ENCODE results near the gene NELFCD. TPM values are rescaled to one million over a fixed set of nuclear protein-coding genes. Genes with fewer than 3 reads are reported as not detected.

The NELFCD gene
- total and polyA plus RNA-seq, 9 of the 15 experiments (the other 6 are each of a cell fraction or from before 2014, with no cell fraction given) = 11.7 to 163 (median 96.5) TPM

DNA sequence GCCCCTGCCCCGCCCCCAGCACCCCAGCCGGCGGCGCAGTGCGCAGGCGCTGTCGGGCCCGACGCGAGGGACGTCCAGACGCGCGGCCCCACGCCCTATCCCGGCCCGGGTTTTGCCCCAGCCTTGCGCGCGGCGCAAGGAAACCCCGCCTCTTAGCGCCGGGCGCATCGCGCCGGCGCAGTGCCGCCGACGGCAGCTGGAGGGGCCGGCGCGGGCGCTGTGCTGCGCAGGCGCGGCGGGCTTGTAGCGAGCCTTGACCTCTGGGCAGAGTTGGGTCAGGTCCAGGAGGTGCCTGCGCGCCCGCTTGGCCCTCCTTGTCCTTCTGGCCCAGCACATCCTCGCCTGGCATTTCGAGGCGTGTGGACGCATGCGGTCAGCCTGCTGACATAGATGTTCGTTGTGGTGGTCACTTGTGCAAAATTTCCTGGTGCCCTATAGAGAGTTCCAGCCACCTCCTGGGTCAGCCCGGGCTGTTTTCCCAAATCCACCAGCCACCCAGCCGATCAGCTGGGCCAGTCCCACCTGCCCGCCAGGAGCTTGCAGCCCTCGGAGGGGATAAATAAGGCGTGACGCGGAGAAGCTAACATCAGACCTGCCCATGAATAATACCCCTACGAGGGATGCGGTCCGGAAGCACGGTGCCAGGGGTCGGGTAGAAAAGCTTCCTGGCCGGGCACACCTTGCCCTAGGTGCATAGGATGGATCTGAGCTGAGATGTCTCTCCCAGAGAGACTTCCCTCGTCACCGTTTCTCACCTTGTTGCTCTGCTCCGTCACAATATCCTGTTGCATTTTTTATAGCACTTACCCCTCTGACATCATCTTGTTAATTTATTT is 62.0 kb downstream of the NELFCD start (continued):
- TF ChIP-seq PRPF4 (IDR thresholded peaks at IDR 0.05; ENCODE audit: insufficient read depth, low read depth, low read length, poor library complexity, severe bottlenecking) (no peak), HDAC3 (IDR thresholded peaks at IDR 0.05; ENCODE audit: borderline replicate concordance, partially characterized antibody) (no peak), ZNF76 (CRISPR knock-in tag; IDR thresholded peaks at IDR 0.05; ENCODE audit: borderline replicate concordance) (no peak), HLTF (IDR thresholded peaks at IDR 0.05) (no peak), SUPT5H (IDR thresholded peaks at IDR 0.05) (0 out of 2 replicates have a peak, but pooled peaks have one; percentile 33), MYC (IDR thresholded peaks at IDR 0.05; ENCODE audit: low read depth, low read length) (0 out of 2 replicates have a peak, but pooled peaks have one; percentile 23), MYC (CRISPR knock-in tag; IDR thresholded peaks at IDR 0.05; ENCODE audit: borderline replicate concordance, low read depth) (no peak), KDM2B (CRISPR knock-in tag; IDR thresholded peaks at IDR 0.05) (no peak), ETV6 (IDR thresholded peaks at IDR 0.05; ENCODE audit: borderline replicate concordance in 1 of 2, low read depth in 2 of 2, low read length in 1 of 2) (no peak), ETV6 (CRISPR knock-in tag; IDR thresholded peaks at IDR 0.05; ENCODE audit: borderline replicate concordance) (no peak), ZNF830 (CRISPR knock-in tag; IDR thresholded peaks at IDR 0.05) (no peak)
- TF ChIP-seq, protein P1, sequence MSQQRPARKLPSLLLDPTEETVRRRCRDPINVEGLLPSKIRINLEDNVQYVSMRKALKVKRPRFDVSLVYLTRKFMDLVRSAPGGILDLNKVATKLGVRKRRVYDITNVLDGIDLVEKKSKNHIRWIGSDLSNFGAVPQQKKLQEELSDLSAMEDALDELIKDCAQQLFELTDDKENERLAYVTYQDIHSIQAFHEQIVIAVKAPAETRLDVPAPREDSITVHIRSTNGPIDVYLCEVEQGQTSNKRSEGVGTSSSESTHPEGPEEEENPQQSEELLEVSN (IDR thresholded peaks at IDR 0.05; ENCODE audit: borderline replicate concordance in 1 of 2, extremely low read depth in 1 of 2, insufficient read depth in 1 of 2, insufficient read length in 1 of 2, low read depth in 1 of 2, low read length in 1 of 2, poor library complexity in 1 of 2, severe bottlenecking in 1 of 2) = peak in 1 of 2 experiments; percentile 75
- TF ChIP-seq, protein P2, sequence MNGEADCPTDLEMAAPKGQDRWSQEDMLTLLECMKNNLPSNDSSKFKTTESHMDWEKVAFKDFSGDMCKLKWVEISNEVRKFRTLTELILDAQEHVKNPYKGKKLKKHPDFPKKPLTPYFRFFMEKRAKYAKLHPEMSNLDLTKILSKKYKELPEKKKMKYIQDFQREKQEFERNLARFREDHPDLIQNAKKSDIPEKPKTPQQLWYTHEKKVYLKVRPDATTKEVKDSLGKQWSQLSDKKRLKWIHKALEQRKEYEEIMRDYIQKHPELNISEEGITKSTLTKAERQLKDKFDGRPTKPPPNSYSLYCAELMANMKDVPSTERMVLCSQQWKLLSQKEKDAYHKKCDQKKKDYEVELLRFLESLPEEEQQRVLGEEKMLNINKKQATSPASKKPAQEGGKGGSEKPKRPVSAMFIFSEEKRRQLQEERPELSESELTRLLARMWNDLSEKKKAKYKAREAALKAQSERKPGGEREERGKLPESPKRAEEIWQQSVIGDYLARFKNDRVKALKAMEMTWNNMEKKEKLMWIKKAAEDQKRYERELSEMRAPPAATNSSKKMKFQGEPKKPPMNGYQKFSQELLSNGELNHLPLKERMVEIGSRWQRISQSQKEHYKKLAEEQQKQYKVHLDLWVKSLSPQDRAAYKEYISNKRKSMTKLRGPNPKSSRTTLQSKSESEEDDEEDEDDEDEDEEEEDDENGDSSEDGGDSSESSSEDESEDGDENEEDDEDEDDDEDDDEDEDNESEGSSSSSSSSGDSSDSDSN (IDR thresholded peaks at IDR 0.05; ENCODE audit: borderline replicate concordance in 1 of 2, low read depth in 2 of 2, low read length in 2 of 2) = no peak
- TF ChIP-seq, protein P3, sequence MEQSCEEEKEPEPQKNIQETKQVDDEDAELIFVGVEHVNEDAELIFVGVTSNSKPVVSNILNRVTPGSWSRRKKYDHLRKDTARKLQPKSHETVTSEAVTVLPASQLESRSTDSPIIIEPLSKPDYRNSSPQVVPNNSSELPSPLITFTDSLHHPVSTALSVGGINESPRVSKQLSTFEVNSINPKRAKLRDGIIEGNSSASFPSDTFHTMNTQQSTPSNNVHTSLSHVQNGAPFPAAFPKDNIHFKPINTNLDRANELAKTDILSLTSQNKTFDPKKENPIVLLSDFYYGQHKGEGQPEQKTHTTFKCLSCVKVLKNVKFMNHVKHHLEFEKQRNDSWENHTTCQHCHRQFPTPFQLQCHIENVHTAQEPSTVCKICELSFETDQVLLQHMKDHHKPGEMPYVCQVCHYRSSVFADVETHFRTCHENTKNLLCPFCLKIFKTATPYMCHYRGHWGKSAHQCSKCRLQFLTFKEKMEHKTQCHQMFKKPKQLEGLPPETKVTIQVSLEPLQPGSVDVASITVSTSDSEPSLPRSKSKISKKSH (CRISPR knock-in tag; IDR thresholded peaks at IDR 0.05) = no peak
- TF ChIP-seq, protein P4, sequence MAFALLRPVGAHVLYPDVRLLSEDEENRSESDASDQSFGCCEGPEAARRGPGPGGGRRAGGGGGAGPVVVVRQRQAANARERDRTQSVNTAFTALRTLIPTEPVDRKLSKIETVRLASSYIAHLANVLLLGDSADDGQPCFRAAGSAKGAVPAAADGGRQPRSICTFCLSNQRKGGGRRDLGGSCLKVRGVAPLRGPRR (CRISPR knock-in tag; IDR thresholded peaks at IDR 0.05) = no peak
- TF ChIP-seq, protein P5, sequence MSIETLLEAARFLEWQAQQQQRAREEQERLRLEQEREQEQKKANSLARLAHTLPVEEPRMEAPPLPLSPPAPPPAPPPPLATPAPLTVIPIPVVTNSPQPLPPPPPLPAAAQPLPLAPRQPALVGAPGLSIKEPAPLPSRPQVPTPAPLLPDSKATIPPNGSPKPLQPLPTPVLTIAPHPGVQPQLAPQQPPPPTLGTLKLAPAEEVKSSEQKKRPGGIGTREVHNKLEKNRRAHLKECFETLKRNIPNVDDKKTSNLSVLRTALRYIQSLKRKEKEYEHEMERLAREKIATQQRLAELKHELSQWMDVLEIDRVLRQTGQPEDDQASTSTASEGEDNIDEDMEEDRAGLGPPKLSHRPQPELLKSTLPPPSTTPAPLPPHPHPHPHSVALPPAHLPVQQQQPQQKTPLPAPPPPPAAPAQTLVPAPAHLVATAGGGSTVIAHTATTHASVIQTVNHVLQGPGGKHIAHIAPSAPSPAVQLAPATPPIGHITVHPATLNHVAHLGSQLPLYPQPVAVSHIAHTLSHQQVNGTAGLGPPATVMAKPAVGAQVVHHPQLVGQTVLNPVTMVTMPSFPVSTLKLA (conservative IDR thresholded peaks at IDR 0.05) = no peak
- TF ChIP-seq, protein P6, sequence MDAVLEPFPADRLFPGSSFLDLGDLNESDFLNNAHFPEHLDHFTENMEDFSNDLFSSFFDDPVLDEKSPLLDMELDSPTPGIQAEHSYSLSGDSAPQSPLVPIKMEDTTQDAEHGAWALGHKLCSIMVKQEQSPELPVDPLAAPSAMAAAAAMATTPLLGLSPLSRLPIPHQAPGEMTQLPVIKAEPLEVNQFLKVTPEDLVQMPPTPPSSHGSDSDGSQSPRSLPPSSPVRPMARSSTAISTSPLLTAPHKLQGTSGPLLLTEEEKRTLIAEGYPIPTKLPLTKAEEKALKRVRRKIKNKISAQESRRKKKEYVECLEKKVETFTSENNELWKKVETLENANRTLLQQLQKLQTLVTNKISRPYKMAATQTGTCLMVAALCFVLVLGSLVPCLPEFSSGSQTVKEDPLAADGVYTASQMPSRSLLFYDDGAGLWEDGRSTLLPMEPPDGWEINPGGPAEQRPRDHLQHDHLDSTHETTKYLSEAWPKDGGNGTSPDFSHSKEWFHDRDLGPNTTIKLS (IDR thresholded peaks at IDR 0.05; ENCODE audit: borderline replicate concordance, low read depth) = no peak
